Measurements from ENCODE around the gene EARS2.

GRCh38 chr16:23509441-23509754 is 47.8 kb downstream of the EARS2 start:
- no peak for TF ChIP-seq RAD21 (conservative IDR thresholded peaks at IDR 0.05)
- TF ChIP-seq CTCF (IDR thresholded peaks at IDR 0.05; ENCODE audit: poor library complexity, severe bottlenecking), result no peak
- TF ChIP-seq POLR2AphosphoS5 (IDR thresholded peaks at IDR 0.05), result no peak
- no peak for TF ChIP-seq EZH2 (IDR thresholded peaks at IDR 0.05; ENCODE audit: borderline replicate concordance, insufficient read depth, low read length, poor library complexity, severe bottlenecking)
- TF ChIP-seq TAF1 (IDR thresholded peaks at IDR 0.05; ENCODE audit: low read depth), result no peak
